ENCODE results near the gene PHRF1.
A peak's percentile ranks its signal among the peaks of the same experiment; 100 is the strongest.

Gene PHRF1

GRCh38 chr11:575996-576768 lies at the start of gene PHRF1:
PHRF1 (plus strand) TSS chr11:576470; CDS start chr11:581513, 5,043 bp downstream.
- peak; percentile 100 for DNase-seq (ENCODE audit: low spot score)
- TF ChIP-seq CTCF (IDR thresholded peaks at IDR 0.05; ENCODE audit: borderline replicate concordance, control extremely low read depth, extremely low read depth, insufficient read depth, missing control alignments), result no peak
- in situ Hi-C loops (cut with MboI; ENCODE audit: low sequenced_read_pairs, unreplicated experiment), result no loop called here

DNA sequence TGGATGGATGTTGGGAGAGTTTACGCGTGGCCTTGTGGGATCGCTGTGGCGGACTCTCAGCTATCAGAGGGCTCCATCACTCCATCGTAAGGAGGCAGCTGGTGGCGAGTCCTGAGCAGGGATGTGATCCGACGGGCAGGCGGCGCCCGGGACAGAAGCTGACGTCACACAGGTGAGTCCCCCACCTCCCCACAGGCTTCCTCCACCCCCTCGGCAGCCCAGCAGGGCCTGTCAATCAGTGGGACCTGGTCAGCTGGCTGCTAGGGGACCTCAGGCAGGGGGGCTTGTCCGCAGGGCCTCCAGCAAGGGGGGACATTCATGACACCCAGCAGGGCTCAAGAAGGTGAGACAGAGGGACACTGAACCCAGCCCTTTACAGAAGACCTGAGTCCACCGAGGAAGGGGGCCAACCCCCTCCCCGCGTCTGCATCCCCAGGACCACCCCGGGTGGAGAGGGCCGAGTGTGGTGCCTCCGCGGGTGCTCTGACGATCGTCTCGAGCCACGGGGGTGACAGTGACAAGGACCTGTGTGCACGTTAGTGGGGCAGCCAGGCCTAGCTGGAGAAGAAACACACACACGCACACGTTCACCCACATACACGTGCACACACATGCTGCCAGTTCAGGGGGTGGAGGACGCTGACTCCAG lies 48.0 kb upstream of the PHRF1 start:
- no peak for TF ChIP-seq CTCF (IDR thresholded peaks at IDR 0.05; ENCODE audit: borderline replicate concordance, control extremely low read depth, extremely low read depth, insufficient read depth, missing control alignments)
- in situ Hi-C loops (cut with MboI; ENCODE audit: low sequenced_read_pairs, unreplicated experiment), result no loop called here
- no peak for DNase-seq (ENCODE audit: low spot score)

DNA sequence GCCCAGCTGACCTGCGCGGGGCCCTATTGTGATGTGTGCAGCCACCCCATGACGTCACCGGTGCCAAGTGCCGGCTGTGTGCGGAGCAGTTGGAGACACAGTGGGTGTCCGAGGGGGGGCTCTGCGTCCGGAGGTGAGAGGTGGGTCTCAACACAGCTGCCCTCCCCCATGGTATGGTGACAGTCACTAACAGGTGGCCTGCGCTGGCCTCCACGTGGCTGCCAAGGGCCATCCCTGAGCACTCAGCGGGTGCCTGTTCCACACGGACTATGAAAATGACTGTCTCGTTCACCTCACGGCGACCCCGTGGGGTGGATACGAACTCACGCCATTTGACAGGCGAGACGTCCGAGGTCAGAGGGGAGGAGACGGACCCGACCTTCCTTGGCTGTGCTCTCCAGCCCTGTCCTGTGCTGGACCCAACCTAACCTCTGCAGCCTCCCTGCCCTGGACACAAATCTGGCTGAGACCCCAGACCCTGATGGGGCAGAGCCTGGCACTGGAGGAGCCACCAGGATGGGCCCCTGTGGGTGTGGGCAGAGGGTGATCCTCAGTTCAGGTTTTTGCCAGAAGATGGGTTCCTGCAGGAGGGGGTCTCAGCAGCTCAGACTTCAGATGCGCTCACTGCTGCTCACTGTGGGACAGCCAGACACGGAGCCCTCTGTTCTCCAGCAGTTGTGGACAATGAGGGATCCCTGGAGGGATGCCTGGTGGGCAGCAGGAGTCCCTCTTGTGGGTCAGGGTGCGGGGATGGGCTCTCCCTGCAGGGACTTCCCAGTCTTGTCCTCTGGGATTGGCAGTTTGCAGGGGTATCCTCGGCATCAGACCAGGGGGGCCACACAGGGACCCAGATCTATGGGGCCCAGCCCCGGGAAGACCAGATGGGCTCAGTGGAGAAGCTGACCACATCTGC lies 47.2 kb upstream of the PHRF1 start:
- DNase-seq (ENCODE audit: low spot score), result no peak
- in situ Hi-C loops (cut with MboI; ENCODE audit: low sequenced_read_pairs, unreplicated experiment), result no loop called here
- no peak for TF ChIP-seq CTCF (IDR thresholded peaks at IDR 0.05; ENCODE audit: borderline replicate concordance, control extremely low read depth, extremely low read depth, insufficient read depth, missing control alignments)

GRCh38 chr11:529728-530411 lies 46.4 kb upstream of the PHRF1 start:
- in situ Hi-C loops (cut with MboI; ENCODE audit: low sequenced_read_pairs, unreplicated experiment), result no loop called here
- no peak for TF ChIP-seq CTCF (IDR thresholded peaks at IDR 0.05; ENCODE audit: borderline replicate concordance, control extremely low read depth, extremely low read depth, insufficient read depth, missing control alignments)

DNA sequence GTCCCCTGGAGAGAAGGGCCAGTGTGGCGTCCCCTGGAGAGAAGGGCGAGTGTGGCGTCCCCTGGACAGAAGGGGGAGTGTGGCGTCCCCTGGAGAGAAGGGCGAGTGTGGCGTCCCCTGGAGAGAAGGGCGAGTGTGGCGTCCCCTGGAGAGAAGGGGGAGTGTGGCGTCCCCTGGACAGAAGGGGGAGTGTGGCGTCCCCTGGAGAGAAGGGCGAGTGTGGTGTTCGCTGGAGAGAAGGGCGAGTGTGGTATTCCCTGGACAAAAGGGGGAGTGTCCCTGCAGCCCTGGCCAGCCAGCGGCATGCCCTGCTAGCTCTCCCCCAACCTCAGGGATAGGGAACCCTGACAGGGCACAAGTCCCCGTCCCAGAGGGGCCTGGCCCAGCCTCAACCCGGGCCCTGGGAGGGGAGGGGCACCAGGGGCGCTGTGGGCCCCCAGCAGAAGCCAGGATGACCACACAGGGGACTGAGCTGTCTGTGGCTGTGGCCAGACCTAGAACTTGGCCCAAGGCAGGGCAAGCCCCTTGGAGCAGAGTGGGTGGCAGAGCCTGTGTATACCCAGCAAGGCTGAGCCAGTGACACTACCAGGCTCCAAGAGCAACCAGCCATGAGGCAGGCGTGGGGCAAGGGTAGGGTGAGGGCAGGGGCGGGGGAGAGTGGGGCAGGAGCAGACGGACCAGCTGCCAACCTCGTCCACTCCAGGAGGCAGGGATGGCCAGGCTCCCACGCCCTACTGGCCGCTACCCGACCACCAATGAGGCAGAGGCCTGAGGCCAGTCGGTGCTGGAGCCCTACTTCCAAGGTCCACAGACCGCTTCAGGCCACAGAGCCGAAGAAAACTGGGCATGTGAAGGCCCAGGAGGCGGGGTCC lies 45.1 kb upstream of the PHRF1 start:
- no peak for TF ChIP-seq CTCF (IDR thresholded peaks at IDR 0.05; ENCODE audit: borderline replicate concordance, control extremely low read depth, extremely low read depth, insufficient read depth, missing control alignments)
- DNase-seq (ENCODE audit: low spot score), result no peak

More at GRCh38 chr11:529728-530411, 46.4 kb upstream of the PHRF1 start:
- no peak for DNase-seq (ENCODE audit: low spot score)

More for the DNA sequence above, 45.1 kb upstream of the PHRF1 start:
- in situ Hi-C loops (cut with MboI; ENCODE audit: low sequenced_read_pairs, unreplicated experiment), result no loop called here

Measured in GM13976 (cell line).